RWPE2 (cell line): ENCODE results near the gene CLCN3.

ENCODE experiments used
- ATAC-seq: fragments of 200-7000 bp; cut with Tn5 transposase; 3 replicates; pipeline ENCODE4 v1.9.1; 2021; ENCODE audit warnings: low read depth
- DNase-seq: peaks from one replicate; pipeline ENCODE4 v3.0.0-alpha.2; 2020; ENCODE audit warnings: low spot score
- H3K27ac ChIP-seq: fragments of 450-650 bp; 2 replicates; pipeline ENCODE4 v1.5.1; 2017; ENCODE audit warnings: mild to moderate bottlenecking; ENCODE audit not compliant: poor library complexity, severe bottlenecking
- H3K27me3 ChIP-seq: fragments of 250-450 bp; sonication (Bioruptor Pico); 2 replicates; pipeline ENCODE4 v1.5.1; 2021; ENCODE audit warnings: mild to moderate bottlenecking, moderate library complexity; ENCODE audit not compliant: insufficient read depth, poor library complexity, severe bottlenecking
- H3K36me3 ChIP-seq: fragments of 250-450 bp; sonication (Bioruptor Pico); 2 replicates; pipeline ENCODE4 v1.5.1; 2020; ENCODE audit warnings: low read depth, mild to moderate bottlenecking, moderate library complexity
- H3K4me1 ChIP-seq: fragments of 250-450 bp; sonication (Bioruptor Pico); 2 replicates; pipeline ENCODE4 v1.5.1; 2021; ENCODE audit warnings: mild to moderate bottlenecking, moderate library complexity; ENCODE audit not compliant: insufficient read depth, poor library complexity, severe bottlenecking
- H3K4me3 ChIP-seq: fragments of 250-450 bp; sonication (Bioruptor Pico); 2 replicates; pipeline ENCODE4 v1.5.1; 2021; ENCODE audit warnings: mild to moderate bottlenecking, moderate library complexity; ENCODE audit not compliant: severe bottlenecking
- H3K9me3 ChIP-seq: fragments of 250-450 bp; sonication (Bioruptor Pico); 2 replicates; pipeline ENCODE4 v1.5.1; 2021; ENCODE audit warnings: mild to moderate bottlenecking, moderate library complexity; ENCODE audit not compliant: severe bottlenecking
- CTCF ChIP-seq: fragments of 450-650 bp; IDR thresholded peaks from one replicate; pipeline ENCODE4 v1.5.1; 2017; ENCODE audit warnings: mild to moderate bottlenecking, moderate library complexity; ENCODE audit not compliant: poor library complexity, severe bottlenecking

Gene CLCN3

GRCh38 chr4:169745291-169745690 is 124.9 kb downstream of the CLCN3 start:
- DNase-seq (no peak), ATAC-seq (no peak)
- Histone ChIP-seq H3K36me3 (peaks cover 31% of the 10 kb centered on the region), H3K4me1 (no peaks in the 10 kb centered on the region), H3K4me3 (no peak overlapping the region), H3K27me3 (no peaks in the 10 kb centered on the region), H3K9me3 (no peaks in the 10 kb centered on the region), H3K27ac (no peak overlapping the region)
- TF ChIP-seq CTCF: no peak

- no peak for TF ChIP-seq CTCF
- H3K9me3 ChIP-seq: no peaks in the 10 kb centered on the region
- no peak; the same call in 2 of the 3 replicates for ATAC-seq
- peaks cover 7% of the 10 kb centered on the region for H3K4me1 ChIP-seq
- H3K27ac ChIP-seq: peak overlapping the region; percentile 39
- no peaks in the 10 kb centered on the region for H3K27me3 ChIP-seq
- peaks cover 13% of the 10 kb centered on the region for H3K36me3 ChIP-seq
- no peak for DNase-seq
- H3K4me3 ChIP-seq: peak overlapping the region; percentile 56
These were observed 136.7 kb downstream of the CLCN3 start for GRCh38 chr4:169756971-169757574.

GRCh38 chr4:169757575-169758184 is 137.3 kb downstream of the CLCN3 start, which contains the start of gene HPF1:
HPF1 (minus strand) TSS chr4:169757944; CDS start chr4:169757877, 67 bp downstream.
- H3K27me3 ChIP-seq: no peaks in the 10 kb centered on the region
- peak within 1 kb of the TSS; percentile 56 for H3K4me3 ChIP-seq
- H3K27ac ChIP-seq: peak within 1 kb of the TSS; percentile 39
- no peak for TF ChIP-seq CTCF
- DNase-seq (peak; percentile 91), ATAC-seq (peak; percentile 94)
- peaks cover 7% of the 10 kb centered on the region for H3K36me3 ChIP-seq
- H3K9me3 ChIP-seq: no peaks in the 10 kb centered on the region
- peaks cover 7% of the 10 kb centered on the region for H3K4me1 ChIP-seq

GRCh38 chr4:169758401-169758962 is 138.1 kb downstream of the CLCN3 start:
- TF ChIP-seq CTCF: no peak
- Histone ChIP-seq H3K36me3 (peaks cover 3% of the 10 kb centered on the region), H3K4me1 (peaks cover 7% of the 10 kb centered on the region), H3K9me3 (no peaks in the 10 kb centered on the region), H3K4me3 (no peak overlapping the region), H3K27ac (no peak overlapping the region), H3K27me3 (no peaks in the 10 kb centered on the region)
- no peak for ATAC-seq
- DNase-seq: no peak

GRCh38 chr4:169761846-169762245 is 141.5 kb downstream of the CLCN3 start:
- no peaks in the 10 kb centered on the region for H3K9me3 ChIP-seq
- no peak overlapping the region for H3K27ac ChIP-seq
- no peak for DNase-seq
- H3K4me1 ChIP-seq: no peaks in the 10 kb centered on the region
- ATAC-seq: no peak
- no peak for TF ChIP-seq CTCF
- no peaks in the 10 kb centered on the region for H3K36me3 ChIP-seq
- H3K4me3 ChIP-seq: no peak overlapping the region
- H3K27me3 ChIP-seq: no peaks in the 10 kb centered on the region
